ENCODE measurements around the gene BOD1.

- TF ChIP-seq POLR2AphosphoS5 (IDR thresholded peaks at IDR 0.05) (no peak), CTCF (IDR thresholded peaks at IDR 0.05) (no peak)
Measured at GRCh38 chr5:173645890-173646574, 29.6 kb upstream of the BOD1 start.

All from prostate gland (tissue), 2 donors.